ENCODE results near the gene RSPH4A.
A peak's percentile ranks its signal among the peaks of the same experiment; 100 is the strongest.
"Not testable (repeated sequence)": the region's sequence is repeated elsewhere in the genome, so short reads cannot be mapped to it uniquely, and the experiment has no call there.

RSPH4A gene

DNA sequence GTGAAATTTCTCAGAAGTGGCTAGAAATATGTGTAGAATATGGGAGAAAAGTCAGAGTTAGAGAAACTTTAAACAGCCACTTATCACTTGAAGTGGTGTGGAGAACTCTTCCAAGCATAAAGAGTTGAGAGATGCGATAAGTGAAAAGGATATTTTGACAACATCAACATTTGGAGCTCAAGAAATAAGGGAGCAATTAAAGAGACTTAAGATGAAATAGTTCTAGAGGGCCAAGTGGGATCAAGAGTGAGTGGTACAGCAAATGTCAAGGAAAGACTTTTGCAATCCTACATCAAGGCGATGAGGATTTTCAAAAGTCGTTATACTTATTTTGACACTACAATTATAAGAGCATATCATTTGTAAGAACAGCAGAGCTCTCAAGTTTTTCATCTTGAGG lies 9.6 kb downstream of the RSPH4A start:
- no peak for DNase-seq (ENCODE audit: low read depth in 3 of 3)

DNA sequence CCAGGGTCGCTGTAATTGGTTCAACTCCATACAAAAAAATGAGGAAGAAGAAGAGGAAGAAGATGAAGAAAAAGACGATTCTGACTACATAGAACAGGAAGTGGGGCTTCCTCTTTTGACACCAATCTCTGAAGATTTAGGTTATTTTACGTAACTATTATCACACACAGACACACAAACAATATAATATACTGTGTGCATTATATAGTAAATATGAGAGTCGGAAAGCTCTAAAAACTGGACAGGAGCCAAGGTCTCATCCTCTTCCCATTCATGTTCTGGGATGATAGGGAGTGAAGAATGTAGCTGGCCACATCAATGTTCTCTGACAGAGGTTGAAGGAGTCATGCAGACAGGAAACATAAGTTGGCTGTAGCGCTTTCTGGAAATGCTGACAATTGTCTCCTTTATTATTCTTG lies 13.3 kb downstream of the RSPH4A start:
- DNase-seq (ENCODE audit: low read depth in 3 of 3) = no peak

DNA sequence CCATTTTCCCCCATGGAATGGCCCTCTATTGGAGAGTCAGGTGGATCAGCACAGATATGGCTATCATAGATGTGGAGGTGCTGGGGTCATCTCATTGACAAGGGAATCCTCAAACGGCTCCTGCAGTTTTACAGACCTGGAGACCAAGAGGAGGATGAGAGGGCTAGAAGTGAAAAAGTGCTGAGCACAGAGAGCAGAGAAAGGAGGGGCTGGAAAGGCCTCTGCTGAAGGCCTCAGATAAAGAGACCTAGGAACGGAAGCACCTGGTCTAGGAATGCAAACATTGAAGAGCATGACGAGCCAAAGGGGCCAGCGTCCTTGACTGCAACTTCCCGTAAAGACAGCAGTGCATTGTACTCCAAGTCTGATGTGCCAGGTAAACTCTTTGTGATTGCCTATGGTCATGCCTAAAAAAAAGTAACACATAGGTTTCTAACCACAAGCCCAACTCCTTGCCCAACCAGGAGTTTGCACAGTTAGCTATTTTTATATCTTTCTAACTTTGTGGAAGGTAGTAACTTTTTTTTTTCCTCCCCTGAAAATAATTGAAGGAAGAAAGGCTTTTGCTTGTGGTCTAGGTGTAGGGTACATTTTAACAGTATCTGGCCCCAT lies 15.2 kb downstream of the RSPH4A start:
- no peak for DNase-seq (ENCODE audit: low read depth in 3 of 3)

DNA sequence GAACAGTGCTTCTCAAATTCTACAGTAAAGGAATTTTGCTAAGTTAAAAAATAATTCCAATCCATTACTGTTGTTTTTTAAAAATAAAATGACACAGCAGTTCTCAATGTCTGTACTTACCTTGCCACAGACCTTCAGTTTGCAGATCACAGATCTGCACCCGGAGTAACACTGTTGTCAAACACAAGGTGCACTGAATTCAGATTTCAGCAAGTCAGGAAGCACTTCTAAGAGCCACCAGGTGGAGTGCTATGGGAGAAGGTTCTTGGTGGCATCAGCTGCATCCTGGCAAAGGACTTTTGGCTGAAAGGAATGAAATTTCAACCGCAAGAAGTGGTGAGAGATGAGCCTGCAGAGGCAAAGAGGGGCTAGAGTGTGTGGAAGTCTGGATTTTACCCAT lies 17.4 kb downstream of the RSPH4A start:
- DNase-seq (ENCODE audit: low read depth in 3 of 3) = no peak

DNA sequence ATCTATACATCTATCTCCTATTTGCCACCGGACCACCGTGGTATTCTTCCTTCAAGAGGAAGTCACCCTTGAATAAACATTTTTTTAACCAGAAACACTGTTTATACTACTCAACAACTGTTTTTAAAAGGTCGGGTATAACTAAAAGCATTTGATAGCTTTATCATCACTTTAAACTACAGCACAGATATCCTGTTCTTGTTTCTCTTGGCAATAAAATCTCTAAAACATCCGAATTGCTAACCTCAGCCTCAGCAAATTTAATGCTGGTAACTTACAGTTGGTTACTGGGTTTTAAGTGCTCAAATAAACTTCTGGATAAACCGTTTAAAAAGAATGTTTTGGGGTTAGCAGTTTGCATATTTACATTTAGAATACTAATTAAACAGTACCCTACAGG lies 31.9 kb downstream of the RSPH4A start:
- DNase-seq (ENCODE audit: low read depth in 3 of 3) = no peak

DNA sequence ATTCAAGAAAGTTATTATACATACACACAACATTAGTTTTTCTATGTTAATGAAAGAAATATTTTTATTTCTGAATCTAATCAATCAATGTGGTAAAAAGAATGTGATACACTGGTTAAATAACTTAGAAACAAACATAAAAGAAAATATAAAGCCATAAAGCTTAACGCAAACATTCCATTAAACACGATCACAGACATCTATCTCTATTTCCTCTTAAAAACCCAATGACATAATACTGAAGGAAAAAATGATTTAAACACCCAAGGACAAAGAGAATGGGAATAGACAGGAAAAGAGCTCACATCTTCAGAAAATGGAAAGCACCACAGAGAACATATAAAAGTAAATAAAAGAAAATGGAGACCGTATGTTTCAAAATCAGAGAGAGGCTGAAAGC lies 32.9 kb downstream of the RSPH4A start:
- no peak for DNase-seq (ENCODE audit: low read depth in 3 of 3)

DNA sequence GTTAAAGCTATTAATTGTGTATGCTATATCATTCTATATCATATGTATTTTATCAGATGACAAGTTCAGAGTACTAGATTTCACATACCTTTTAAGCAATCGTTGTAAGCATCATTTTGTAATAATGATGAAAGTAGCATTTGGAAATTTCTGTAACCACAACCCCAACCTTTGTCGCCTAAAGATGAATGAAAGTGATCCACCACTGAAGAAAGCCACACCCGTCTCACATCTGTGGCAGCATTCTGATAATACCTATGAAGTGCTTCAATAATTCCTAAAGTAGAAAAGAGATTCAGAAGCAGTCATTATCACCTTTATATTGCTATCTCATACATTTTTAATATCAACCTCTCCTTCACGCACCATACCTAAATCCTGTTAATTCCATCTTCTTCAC lies 35.6 kb downstream of the RSPH4A start:
- DNase-seq (ENCODE audit: low read depth in 3 of 3) = no peak

DNA sequence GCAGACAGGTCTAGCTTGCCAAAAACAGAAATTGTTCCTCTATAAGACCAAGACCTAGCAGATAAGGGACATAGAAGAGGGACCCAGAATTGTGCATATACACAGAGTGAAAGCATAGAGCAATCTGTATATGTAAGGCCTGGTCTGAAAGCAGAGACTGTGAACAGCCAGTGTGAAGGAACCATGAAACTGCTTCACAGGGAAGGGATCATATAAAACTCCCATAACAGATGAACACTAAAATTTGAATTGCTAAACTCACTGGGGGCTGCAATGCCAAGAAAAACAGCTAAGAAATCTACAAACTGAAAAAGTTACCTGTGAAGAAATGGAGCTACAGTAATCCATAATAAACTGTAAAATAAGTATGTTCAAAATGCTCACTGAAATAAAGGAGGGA lies 45.3 kb downstream of the RSPH4A start:
- no peak for DNase-seq (ENCODE audit: low read depth in 3 of 3)

DNA sequence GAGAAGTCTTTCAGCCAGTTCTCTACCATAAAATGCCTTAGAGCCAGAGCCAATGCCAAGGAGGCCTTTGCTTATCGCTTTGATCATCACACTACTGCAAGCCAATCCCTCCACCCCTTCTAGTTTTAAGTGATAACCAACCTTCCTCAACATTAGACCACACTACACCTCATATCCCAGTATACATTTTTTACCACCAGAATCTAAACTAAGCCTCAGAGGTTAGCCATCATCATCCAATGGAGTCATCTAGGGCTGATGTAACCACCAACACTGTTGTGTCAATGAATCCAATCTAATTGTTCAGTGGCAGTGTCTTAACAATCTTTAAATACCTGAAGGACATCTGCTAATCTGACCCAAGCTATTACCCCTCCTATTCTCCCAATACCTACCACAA lies 45.9 kb downstream of the RSPH4A start:
- no peak for DNase-seq (ENCODE audit: low read depth in 3 of 3)

DNA sequence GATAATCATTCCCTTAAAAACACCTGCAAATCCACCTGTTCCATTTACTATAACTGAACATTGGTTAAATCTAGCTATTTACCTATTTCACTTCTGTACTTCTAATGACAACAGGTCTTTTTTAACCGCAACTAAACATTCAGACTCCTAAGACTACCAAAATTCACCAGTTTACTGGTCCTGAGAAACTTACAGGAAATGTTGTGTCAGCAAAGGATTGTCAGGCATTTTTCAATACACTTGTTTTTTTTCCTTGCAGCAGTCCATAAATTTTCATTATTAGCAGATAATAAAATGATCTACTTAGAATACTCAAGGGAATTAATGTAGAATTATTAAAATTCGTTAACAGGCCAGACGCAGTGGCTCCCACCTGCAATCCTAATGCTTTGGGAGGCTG lies 47.0 kb downstream of the RSPH4A start:
- no peak for DNase-seq (ENCODE audit: low read depth in 3 of 3)

DNA sequence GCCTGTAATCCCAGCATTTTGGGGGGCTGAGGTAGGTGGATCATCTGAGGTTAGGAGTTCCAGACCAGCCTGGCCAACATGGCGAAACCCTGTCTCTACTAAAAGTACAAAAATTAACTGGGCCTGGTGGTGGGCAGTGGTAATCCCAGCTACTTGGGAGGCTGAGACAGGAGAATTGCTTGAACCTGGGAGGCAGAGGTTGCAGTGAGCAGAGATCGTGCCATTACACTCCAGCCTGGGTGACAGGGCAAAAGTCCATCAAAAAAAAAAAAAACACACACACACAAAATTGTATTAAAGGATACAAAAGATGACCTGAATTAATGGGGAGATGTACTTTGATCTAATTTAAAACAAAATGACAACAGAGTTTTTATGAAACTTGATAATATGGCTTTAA lies 47.9 kb downstream of the RSPH4A start:
- DNase-seq (ENCODE audit: low read depth in 3 of 3) = not testable (repeated sequence)

DNA sequence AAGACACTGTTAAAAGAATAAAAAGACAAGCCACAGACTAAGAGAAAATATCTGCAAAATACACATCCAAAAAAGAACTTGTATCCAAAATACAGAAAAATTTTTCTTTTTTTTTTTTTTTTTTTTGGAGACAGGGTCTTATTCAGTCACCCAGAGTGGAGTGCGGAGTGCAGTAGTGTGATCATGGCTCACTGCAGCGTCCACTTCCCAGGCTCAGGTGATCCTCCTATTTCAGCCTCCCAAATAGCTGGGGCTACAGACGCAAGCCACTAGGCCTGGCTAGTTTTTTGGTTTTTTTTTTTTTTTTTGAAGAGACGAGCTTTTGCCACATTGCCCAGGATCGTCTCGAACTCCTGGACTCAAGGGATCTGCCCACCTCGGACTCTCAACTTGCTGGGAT lies 49.2 kb downstream of the RSPH4A start:
- DNase-seq (ENCODE audit: low read depth in 3 of 3) = no peak

DNA sequence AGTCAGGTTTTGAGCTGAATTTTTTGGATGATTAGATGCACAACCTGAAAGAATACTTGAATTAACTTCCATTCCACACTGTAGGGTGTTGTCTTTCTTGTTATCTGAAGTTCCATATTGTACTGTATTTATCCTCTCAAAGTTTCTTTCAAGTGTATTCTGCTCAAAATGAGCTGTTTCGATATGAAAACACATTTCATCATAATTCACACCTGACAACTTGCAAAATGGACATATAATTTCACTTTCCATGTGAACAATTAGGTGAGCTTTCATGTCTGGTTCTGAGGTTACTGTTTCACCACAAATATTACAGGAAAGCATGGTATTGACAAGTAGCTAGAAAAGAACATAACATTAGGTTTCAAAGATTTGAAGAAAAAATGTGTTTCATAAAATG lies 50.6 kb downstream of the RSPH4A start:
- DNase-seq (ENCODE audit: low read depth in 3 of 3) = no peak

DNA sequence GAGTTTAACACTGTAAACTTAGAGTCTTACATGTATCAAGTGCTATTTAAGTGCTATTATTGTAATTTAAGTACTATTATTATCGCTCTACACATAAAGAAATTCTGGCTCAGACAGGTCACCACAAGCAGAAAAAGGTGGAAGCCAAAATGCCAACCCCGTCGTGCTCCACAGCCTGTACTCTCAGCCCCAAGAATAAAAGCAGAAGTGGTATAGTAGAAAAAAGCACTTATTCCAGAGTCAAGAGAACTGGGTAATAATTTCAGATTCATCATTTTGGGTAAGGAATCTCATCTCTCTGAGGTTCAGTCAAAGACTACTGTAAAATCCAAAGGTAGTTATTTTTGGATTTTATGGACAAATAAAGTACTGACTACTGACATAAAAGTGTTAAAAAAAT lies 51.3 kb downstream of the RSPH4A start:
- DNase-seq (ENCODE audit: low read depth in 3 of 3) = no peak

DNA sequence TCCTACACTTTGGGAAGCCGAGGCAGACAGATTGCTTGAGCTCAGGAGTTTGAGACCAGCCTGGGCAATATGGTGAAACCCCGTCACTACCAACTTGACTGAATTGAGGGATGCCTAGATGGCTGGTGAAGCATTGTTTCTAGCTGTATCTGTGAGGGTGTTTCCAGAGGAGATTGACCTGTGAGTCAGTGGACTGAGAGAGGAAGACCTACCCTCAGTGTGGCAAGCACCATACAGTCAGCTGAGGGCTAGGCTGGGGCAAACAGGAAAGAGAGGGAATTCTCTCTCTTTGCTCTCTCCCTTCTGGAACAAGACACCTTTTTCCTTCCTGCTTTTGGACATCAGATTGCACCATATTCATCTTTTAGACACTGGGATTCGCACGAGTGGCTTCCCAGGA lies 56.0 kb downstream of the RSPH4A start:
- no peak for DNase-seq (ENCODE audit: low read depth in 3 of 3)

DNA sequence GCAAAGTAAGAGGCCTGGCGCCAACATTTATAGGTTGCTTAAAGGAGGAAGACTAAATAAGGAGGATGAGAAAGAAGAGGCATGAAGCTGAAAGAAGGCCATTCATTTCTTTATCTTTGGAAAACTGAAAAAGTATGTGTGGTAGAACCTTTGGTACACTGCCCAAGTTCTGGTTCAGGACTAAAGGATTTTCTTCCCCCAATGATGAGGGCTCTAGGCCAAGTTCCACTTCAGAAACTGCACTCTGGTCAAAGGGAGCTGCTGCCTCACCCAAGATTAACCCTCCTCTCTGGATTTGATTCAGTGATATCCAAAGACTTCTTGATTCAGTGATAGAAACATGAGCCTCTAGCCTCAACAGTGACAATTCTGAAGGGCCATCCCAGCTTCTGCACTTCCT lies 59.7 kb downstream of the RSPH4A start:
- no peak for DNase-seq (ENCODE audit: low read depth in 3 of 3)

DNA sequence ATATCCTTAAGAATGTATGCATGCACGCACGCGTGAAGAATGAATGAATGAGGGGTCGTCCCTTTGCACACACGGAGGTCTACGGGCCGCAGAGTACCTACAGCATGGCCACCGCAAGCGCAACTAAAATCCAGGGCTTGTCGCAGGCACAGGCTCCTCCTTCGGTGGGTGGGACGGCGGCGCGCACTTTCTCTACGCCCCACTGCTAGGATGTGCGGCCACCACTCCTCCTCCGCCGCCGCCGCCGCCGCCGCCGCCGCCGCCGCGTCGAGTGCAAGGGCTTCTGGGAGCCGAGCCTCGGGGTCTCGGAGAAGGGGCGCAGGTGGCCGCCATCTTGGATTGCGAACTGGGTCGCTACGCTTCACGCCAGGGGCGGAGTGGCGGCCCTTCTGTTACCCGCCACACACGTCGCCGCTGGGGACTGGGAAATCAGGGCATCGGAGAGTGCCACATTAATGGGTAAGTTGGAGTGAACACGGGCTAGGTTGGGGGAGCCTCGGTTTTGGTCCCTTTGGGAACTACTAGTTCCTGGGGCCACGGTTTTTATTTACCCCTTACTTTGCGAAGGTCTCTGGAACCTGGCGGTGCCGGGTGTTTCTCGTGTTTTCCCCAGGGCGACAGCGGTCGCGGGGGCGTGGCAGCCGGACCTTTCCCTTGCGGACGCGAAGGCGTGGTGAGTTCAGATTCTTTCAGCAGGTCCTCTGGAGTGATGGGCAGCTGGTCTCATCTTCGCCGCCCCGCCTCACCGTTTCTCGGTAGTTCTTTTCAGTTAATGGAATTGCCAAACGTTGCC lies 64.8 kb downstream of the RSPH4A start, which contains the start of gene KPNA5:
Gene KPNA5 (plus strand): TSS at position 332 of the 793 bp plus-strand sequence. CDS start 124 bp downstream, at position 456.
- peak; percentile 83 to 84 (median 83) for DNase-seq (ENCODE audit: low read depth in 3 of 3)

DNA sequence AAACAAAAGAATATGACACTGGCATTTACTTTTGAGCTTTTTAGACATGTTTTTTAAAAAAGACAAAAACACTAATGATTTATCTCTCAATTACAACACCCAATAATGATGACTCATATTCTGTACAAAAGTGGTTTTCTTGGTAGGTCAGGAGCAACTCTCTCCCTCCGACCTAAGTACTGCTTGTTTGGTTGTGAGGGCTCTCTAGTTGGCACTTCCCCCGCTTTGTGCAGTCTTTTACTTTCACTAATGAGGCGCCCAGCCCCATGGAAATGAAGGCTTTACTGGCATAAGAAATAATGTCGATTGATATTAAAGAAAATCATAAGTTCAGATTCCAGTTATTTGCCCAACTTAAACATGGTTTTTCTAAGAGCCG lies 66.0 kb downstream of the RSPH4A start:
- peak in 1 of 3 experiments; percentile 9 for DNase-seq (ENCODE audit: low read depth in 3 of 3)

Data from stimulated activated CD4-positive, alpha-beta T cell treated with anti-CD3 and anti-CD28 coated beads, TNF-alpha, amount 100 ng/mL, for 4 hours (primary cell).